Activated B cell treated with CpG ODN at 0.5 μM for 24 hours (primary cell): ENCODE data around the gene THSD8. TPM values are rescaled to one million over a fixed set of nuclear protein-coding genes. Genes with fewer than 3 reads are reported as not detected.

Experiments
- ATAC-seq: fragments of 200-7000 bp; cut with Tn5 transposase; one replicate; pipeline ENCODE4 v1.10.0; 2021; ENCODE audit warnings: low read depth, mild to moderate bottlenecking, moderate library complexity
- CTCF ChIA-PET: fragments of 350-600 bp; sonication (Branson Sonifier 250); formaldehyde crosslinking; loops from one replicate; lab custom pipeline; 2021; ENCODE audit warnings: antibody characterized with exemption; lab: Charles Lee
- POLR2A ChIA-PET: fragments of 350-600 bp; sonication (Branson Sonifier 250); formaldehyde crosslinking; loops from one replicate; lab custom pipeline; 2021; ENCODE audit warnings: antibody characterized with exemption; lab: Charles Lee
- DNase-seq: peaks from one replicate; pipeline ENCODE4 v3.0.0; 2022
- H3K27ac Mint-ChIP-seq: one replicate; pipeline ENCODE4 v1.8.0; 2020; ENCODE audit warnings: mixed read lengths
- H3K27me3 Mint-ChIP-seq: one replicate; pipeline ENCODE4 v1.8.0; 2021; ENCODE audit warnings: mixed read lengths
- H3K36me3 Mint-ChIP-seq: one replicate; pipeline ENCODE4 v1.8.0; 2021; ENCODE audit warnings: low read depth, mixed read lengths
- H3K4me1 Mint-ChIP-seq: one replicate; pipeline ENCODE4 v1.8.0; 2021; ENCODE audit warnings: mixed read lengths
- H3K4me3 Mint-ChIP-seq: one replicate; pipeline ENCODE4 v1.8.0; 2020; ENCODE audit warnings: mild to moderate bottlenecking, mixed read lengths
- H3K9me3 Mint-ChIP-seq: one replicate; pipeline ENCODE4 v1.8.0; 2020; ENCODE audit warnings: mixed read lengths
- intact Hi-C: fragments of 100-400 bp; cut with micrococcal nuclease; formaldehyde crosslinking; loops from one replicate; pipeline ENCODE4 v1.15.1; 2024
- total RNA-seq: library from RNA; stranded (reverse); gene quantifications from 2 replicates; pipeline ENCODE4 v1.2.3, GENCODE V29; 2022
- TF ChIP-seq, protein P1 (sequence below): fragments of 200-600 bp; IDR thresholded peaks from one replicate; pipeline ENCODE4 v1.8.0; 2022; ENCODE audit warnings: antibody characterized with exemption, mild to moderate bottlenecking

THSD8 gene
- total RNA-seq, 1 donor from 2014 or later = 2.3 TPM

DNA sequence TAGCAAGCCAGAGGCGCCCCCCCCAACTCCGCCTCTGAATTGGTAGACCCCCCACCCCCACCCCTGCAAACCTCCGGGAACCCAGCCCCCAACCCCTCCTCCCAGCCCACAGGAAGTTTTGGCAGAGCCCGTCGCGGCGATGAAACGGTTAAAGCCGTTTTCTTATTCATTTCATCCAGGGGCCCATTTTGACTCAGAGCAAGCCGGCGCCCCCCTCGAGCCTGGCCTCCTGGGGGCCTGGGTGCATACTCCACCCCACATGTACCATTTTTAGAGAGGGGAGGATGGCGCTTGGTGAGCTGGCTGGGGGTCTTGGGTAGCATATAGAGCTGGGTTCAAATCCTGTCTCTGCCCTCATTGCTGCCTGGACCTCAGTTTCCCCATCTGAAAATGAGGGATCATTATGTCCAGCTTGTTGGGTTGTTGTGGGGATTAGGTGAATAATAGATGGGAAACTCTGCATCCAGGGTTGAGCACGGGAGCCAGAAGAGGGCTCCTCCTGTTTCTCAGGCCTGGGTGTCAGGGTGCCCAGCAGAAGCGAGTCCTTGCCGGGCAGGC lies 18.5 kb upstream of the THSD8 start:
- H3K4me1 Mint-ChIP-seq = peaks cover 50% of the 10 kb centered on the region
- peak overlapping the region; percentile 59 for H3K4me3 Mint-ChIP-seq
- ChIA-PET CTCF (interaction anchor here (0.6 to 3.5 kb wide), 4 partner anchors 9 to 23 kb away, joined by 3 to 19 read pairs (median 5); partner anchors contain the start of gene JUNB), POLR2A (interaction anchor here (1.0 to 12.7 kb wide), 6 partner anchors 9 to 173 kb away, joined by 4 to 909 read pairs (median 6); partner anchors contain the start of genes DHPS, JUNB, RNASEH2A and TRIR)
- H3K27me3 Mint-ChIP-seq = no peaks in the 10 kb centered on the region
- TF ChIP-seq, protein P1, sequence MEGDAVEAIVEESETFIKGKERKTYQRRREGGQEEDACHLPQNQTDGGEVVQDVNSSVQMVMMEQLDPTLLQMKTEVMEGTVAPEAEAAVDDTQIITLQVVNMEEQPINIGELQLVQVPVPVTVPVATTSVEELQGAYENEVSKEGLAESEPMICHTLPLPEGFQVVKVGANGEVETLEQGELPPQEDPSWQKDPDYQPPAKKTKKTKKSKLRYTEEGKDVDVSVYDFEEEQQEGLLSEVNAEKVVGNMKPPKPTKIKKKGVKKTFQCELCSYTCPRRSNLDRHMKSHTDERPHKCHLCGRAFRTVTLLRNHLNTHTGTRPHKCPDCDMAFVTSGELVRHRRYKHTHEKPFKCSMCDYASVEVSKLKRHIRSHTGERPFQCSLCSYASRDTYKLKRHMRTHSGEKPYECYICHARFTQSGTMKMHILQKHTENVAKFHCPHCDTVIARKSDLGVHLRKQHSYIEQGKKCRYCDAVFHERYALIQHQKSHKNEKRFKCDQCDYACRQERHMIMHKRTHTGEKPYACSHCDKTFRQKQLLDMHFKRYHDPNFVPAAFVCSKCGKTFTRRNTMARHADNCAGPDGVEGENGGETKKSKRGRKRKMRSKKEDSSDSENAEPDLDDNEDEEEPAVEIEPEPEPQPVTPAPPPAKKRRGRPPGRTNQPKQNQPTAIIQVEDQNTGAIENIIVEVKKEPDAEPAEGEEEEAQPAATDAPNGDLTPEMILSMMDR = no peak
- ATAC-seq (no peak), DNase-seq (no peak)
- intact Hi-C loops = no loop called here
- no peaks in the 10 kb centered on the region for H3K9me3 Mint-ChIP-seq
- H3K27ac Mint-ChIP-seq = peak overlapping the region; percentile 91
- H3K36me3 Mint-ChIP-seq = no peaks in the 10 kb centered on the region

DNA sequence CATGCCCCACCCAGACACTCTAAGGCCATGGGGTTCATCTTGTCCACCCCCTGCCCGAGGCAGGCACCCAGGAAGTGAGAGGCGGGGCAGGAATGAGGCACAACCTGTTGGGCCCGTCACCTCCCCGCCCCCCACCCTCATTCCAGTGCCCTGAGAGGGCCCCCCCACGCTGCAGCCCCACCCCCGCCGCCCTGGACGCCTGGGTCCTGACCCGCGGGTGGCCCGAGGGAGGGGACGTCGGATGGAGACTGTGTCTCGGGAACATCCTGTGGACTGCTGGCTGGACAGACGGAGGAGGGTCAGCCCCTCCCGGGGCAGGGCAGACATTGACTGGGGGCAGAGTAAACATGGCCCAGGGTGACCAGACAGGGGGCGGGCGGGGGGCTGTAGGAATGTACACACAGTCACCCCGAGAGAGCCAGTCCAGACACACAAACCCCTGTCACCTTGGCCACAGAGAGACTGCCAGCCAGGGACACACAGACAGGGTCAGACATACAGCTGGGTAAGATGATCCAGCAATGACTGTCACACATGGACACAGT lies 17.9 kb upstream of the THSD8 start:
- POLR2A ChIA-PET = interaction anchor here (12.7 kb wide), 1 partner anchor 8 kb away, joined by 909 read pairs; the partner anchor contains the start of gene JUNB
- TF ChIP-seq, protein P1 = no peak
- CTCF ChIA-PET = interaction anchor here (3.5 kb wide), 1 partner anchor 8 kb away, joined by 19 read pairs; the partner anchor contains the start of gene JUNB
- peaks cover 2% of the 10 kb centered on the region for H3K36me3 Mint-ChIP-seq
- H3K27me3 Mint-ChIP-seq = no peaks in the 10 kb centered on the region
- H3K9me3 Mint-ChIP-seq = no peaks in the 10 kb centered on the region
- intact Hi-C loops = no loop called here
- ATAC-seq (no peak), DNase-seq (no peak)
- H3K27ac Mint-ChIP-seq = peak overlapping the region; percentile 91
- peak overlapping the region; percentile 59 for H3K4me3 Mint-ChIP-seq
- peaks cover 50% of the 10 kb centered on the region for H3K4me1 Mint-ChIP-seq

DNA sequence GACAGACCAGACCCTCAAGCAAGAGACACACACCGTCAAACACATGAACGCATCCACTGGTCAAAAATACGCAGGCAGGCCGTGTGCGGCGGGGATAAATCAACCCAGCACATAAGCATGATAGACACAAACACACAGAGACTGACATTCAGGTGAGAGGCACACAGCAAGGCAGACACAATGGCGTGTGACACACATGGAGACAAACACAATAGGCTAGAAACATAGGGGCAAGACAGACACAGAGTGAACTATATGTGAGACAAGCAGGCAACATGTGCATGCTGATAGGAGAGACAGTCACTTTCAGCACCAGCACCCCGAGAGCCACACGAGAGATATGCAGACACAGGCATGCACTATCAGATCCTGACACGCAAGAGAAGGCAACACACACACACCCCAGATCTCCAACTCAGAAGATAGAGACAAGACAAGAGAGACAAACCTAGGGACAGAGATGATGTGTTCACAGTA lies 17.4 kb upstream of the THSD8 start:
- TF ChIP-seq, protein P1 = no peak
- H3K27ac Mint-ChIP-seq = no peak overlapping the region
- no peaks in the 10 kb centered on the region for H3K27me3 Mint-ChIP-seq
- intact Hi-C loops = no loop called here
- DNase-seq = no peak
- ChIA-PET POLR2A (interaction anchor here (12.7 kb wide), 1 partner anchor 8 kb away, joined by 909 read pairs; the partner anchor contains the start of gene JUNB), CTCF (interaction anchor here (3.5 kb wide), 1 partner anchor 8 kb away, joined by 19 read pairs; the partner anchor contains the start of gene JUNB)
- H3K36me3 Mint-ChIP-seq = peaks cover 5% of the 10 kb centered on the region
- ATAC-seq = no peak
- no peak overlapping the region for H3K4me3 Mint-ChIP-seq
- no peaks in the 10 kb centered on the region for H3K9me3 Mint-ChIP-seq
- H3K4me1 Mint-ChIP-seq = peaks cover 49% of the 10 kb centered on the region

DNA sequence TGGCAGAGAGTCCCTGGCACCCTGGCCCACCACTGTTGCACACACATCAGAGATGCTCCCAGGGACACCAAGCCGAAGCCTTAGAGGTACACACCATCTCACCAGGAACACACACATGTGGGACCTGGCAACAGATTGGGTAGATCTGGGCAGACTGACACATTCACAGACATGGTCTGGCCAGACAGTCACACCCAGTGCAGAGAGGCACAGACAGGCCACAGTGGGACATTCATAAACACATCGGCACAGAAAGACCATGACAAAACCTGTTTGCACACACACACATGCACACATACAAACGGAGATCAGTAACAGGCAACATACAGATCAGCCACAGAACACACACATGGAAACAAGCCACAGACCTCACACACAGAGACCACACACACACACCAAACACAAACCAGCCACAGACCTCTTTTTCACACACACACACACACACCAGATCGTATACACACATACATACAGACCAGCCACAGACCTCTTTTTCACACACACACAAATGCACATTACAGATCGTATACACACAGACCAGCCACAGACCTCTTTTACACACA lies 16.9 kb upstream of the THSD8 start:
- DNase-seq (no peak), ATAC-seq (no peak)
- TF ChIP-seq, protein P1 = no peak
- intact Hi-C loops = no loop called here
- H3K9me3 Mint-ChIP-seq = no peaks in the 10 kb centered on the region
- POLR2A ChIA-PET = no interaction called here
- no peaks in the 10 kb centered on the region for H3K27me3 Mint-ChIP-seq
- peaks cover 5% of the 10 kb centered on the region for H3K36me3 Mint-ChIP-seq
- H3K4me3 Mint-ChIP-seq = no peak overlapping the region
- no peak overlapping the region for H3K27ac Mint-ChIP-seq
- H3K4me1 Mint-ChIP-seq = peaks cover 45% of the 10 kb centered on the region
- CTCF ChIA-PET = no interaction called here
